HepG2 (cell line): Measurements from ENCODE around the gene RABGAP1L. TPM values are rescaled to one million over a fixed set of nuclear protein-coding genes. Genes with fewer than 3 reads are reported as not detected.

ENCODE experiments used
- CREB1 ChIP-seq, 2 experiments: fragments of 450-650 bp in 1 of 2; IDR thresholded peaks; 2 replicates each; pipeline ENCODE4 v1.6.1; 2016 to 2017; ENCODE audit warnings: control low read depth in 1 of 2, mild to moderate bottlenecking in 1 of 2, missing compliant biosample characterization in 1 of 2, missing genetic modification characterization in 1 of 2
- HMGXB4 ChIP-seq, 2 experiments: sonication (generic) in 1 of 2; formaldehyde crosslinking in 1 of 2; IDR thresholded peaks; 2 replicates each; pipeline versions ENCODE4 v1.4.0 to v1.6.1; 2018 to 2020; ENCODE audit warnings: missing genetic modification reagents in 2 of 2, borderline replicate concordance in 1 of 2, low read depth in 1 of 2, mild to moderate bottlenecking in 1 of 2, missing biosample characterization in 1 of 2
- MAFF ChIP-seq: IDR thresholded peaks from 2 replicates; pipeline ENCODE4 v1.6.1; 2011; ENCODE audit warnings: low read depth, low read length, improper control_type of control experiment
- MEF2D ChIP-seq: sonication (generic); formaldehyde crosslinking; IDR thresholded peaks from 2 replicates; pipeline ENCODE4 v1.5.1; 2020; ENCODE audit warnings: mild to moderate bottlenecking, missing genetic modification reagents
- MXD1 ChIP-seq: sonication (generic); formaldehyde crosslinking; IDR thresholded peaks from 2 replicates; pipeline ENCODE4 v1.4.0; 2020; ENCODE audit warnings: mild to moderate bottlenecking, missing genetic modification reagents
- NR1H2 ChIP-seq: sonication (generic); formaldehyde crosslinking; IDR thresholded peaks from 2 replicates; pipeline ENCODE4 v1.8.1; 2022; ENCODE audit warnings: low read depth, missing genetic modification reagents, borderline replicate concordance
- NR2F2 ChIP-seq: IDR thresholded peaks from 2 replicates; pipeline ENCODE4 v1.6.1; 2012; ENCODE audit warnings: low read depth, inconsistent platforms, borderline replicate concordance
- PAWR ChIP-seq: sonication (generic); formaldehyde crosslinking; IDR thresholded peaks from 2 replicates; pipeline ENCODE4 v1.4.0; 2020; ENCODE audit warnings: missing genetic modification reagents, mild to moderate bottlenecking, borderline replicate concordance
- PLRG1 ChIP-seq: fragments of 450-650 bp; conservative IDR thresholded peaks from 2 replicates; pipeline ENCODE4 v1.6.1; 2016
- SMAD9 ChIP-seq: sonication (generic); formaldehyde crosslinking; IDR thresholded peaks from 2 replicates; pipeline ENCODE4 v1.5.1; 2020; ENCODE audit warnings: mild to moderate bottlenecking, missing genetic modification reagents
- SRY ChIP-seq: sonication (generic); formaldehyde crosslinking; IDR thresholded peaks from 2 replicates; pipeline ENCODE4 v1.8.0; 2022; ENCODE audit warnings: mild to moderate bottlenecking, missing genetic modification reagents
- TCF12 ChIP-seq, 2 experiments: fragments of 450-650 bp in 1 of 2; sonication (generic) in 1 of 2; formaldehyde crosslinking in 1 of 2; IDR thresholded peaks; 2 replicates each; pipeline versions ENCODE4 v1.6.1 to v1.8.0; 2017 to 2022; ENCODE audit warnings: antibody characterized with exemption in 1 of 2, mild to moderate bottlenecking in 1 of 2, missing genetic modification reagents in 1 of 2, moderate library complexity in 1 of 2
- ZBTB2 ChIP-seq: sonication (generic); formaldehyde crosslinking; IDR thresholded peaks from 2 replicates; pipeline ENCODE4 v1.8.0; 2022; ENCODE audit warnings: low read depth, missing genetic modification reagents
- ZC3H13 ChIP-seq: sonication (generic); formaldehyde crosslinking; IDR thresholded peaks from 2 replicates; pipeline ENCODE4 v1.8.1; 2023; ENCODE audit warnings: mild to moderate bottlenecking, missing genetic modification reagents, moderate library complexity
- ZMYM4 ChIP-seq: sonication (generic); formaldehyde crosslinking; IDR thresholded peaks from 2 replicates; pipeline ENCODE4 v1.8.1; 2023; ENCODE audit warnings: mild to moderate bottlenecking, missing genetic modification reagents
- ZNF142 ChIP-seq: sonication (generic); formaldehyde crosslinking; IDR thresholded peaks from 2 replicates; pipeline ENCODE4 v1.4.0; 2020; ENCODE audit warnings: missing genetic modification reagents
- ZNF75D ChIP-seq: sonication (generic); formaldehyde crosslinking; IDR thresholded peaks from 2 replicates; pipeline ENCODE4 v1.8.1; 2023; ENCODE audit warnings: missing genetic modification reagents, mild to moderate bottlenecking, borderline replicate concordance
- polyA plus RNA-seq, 8 experiments: library from polyadenylated mRNA; depleted of rRNA in 3 of 8; stranded (reverse) in 7 of 8; unstranded in 1 of 8; fragments of >200 nt; fragmentation: Illumina TruSeq in 4 of 8; extraction: Trizol in 4 of 8; gene quantifications; 2 replicates each; pipeline versions ENCODE4 v1.2.1 to v1.2.3, GENCODE V29; 2011 to 2016; ENCODE audit warnings: low read depth in 4 of 8, missing spikeins in 1 of 8, mixed read lengths in 1 of 8; ENCODE audit not compliant: insufficient read depth in 1 of 8
- total RNA-seq, 5 experiments: library from RNA; depleted of rRNA; stranded (reverse); fragments of >200 nt; fragmentation: Illumina TruSeq; extraction: Trizol; gene quantifications; 2 replicates each; pipeline ENCODE4 v1.2.3, GENCODE V29; 2016; ENCODE audit warnings: low read depth in 1 of 5

RABGAP1L gene
- total and polyA plus RNA-seq, 2 of the 13 experiments (the other 11 are each of a cell fraction or from before 2014, with no cell fraction given) = 7.9 to 22.6 TPM

GRCh38 chr1:174999216-174999935, 840.1 kb downstream of the RABGAP1L start (continued):
- TF ChIP-seq ZNF142 = 0 out of 2 replicates have a peak, but pooled peaks have one; percentile 27
- no peak for TF ChIP-seq SRY (CRISPR knock-in tag)
- TF ChIP-seq HMGXB4 (CRISPR knock-in tag; IDR thresholded peaks at IDR 0.05; ENCODE audit: borderline replicate concordance in 1 of 2, low read depth in 1 of 2) = peak; percentile 32 to 61; a peak in 3 of 4 replicates
- peak; percentile 51; the same call in 1 of the 2 replicates for TF ChIP-seq MXD1
- no peak for TF ChIP-seq PLRG1
- TF ChIP-seq MAFF = no peak
- 0 out of 2 replicates have a peak, but pooled peaks have one; percentile 40 for TF ChIP-seq ZC3H13 (CRISPR knock-in tag)
- no peak for TF ChIP-seq SMAD9
- 0 out of 2 replicates have a peak, but pooled peaks have one; percentile 31 for TF ChIP-seq MEF2D (CRISPR knock-in tag)
- peak; percentile 97 for TF ChIP-seq CREB1 (IDR thresholded peaks at IDR 0.05)
- TF ChIP-seq CREB1 (CRISPR knock-in tag; IDR thresholded peaks at IDR 0.05) = peak; percentile 99
- TF ChIP-seq ZMYM4 (CRISPR knock-in tag) = peak; percentile 90
- peak; percentile 60; the same call in 1 of the 2 replicates for TF ChIP-seq NR2F2
- TF ChIP-seq PAWR = no peak
- peak; percentile 66; the same call in 1 of the 2 replicates for TF ChIP-seq ZBTB2
- no peak for TF ChIP-seq TCF12 (IDR thresholded peaks at IDR 0.05)
- peak; percentile 68; the same call in 1 of the 2 replicates for TF ChIP-seq TCF12 (CRISPR knock-in tag; IDR thresholded peaks at IDR 0.05)
- no peak for TF ChIP-seq NR1H2 (CRISPR knock-in tag)
- TF ChIP-seq ZNF75D (CRISPR knock-in tag) = no peak
